H1 (cell line): ENCODE data around the gene MCAT.

Source experiments
- POLR2AphosphoS5 ChIP-seq: IDR thresholded peaks from 2 replicates; pipeline ENCODE4 v1.6.1; 2011; ENCODE audit warnings: low read depth, low read length
- TF ChIP-seq, protein P1 (sequence below), 3 experiments: IDR thresholded peaks; 1 replicate in 2 of 3; 2 replicates in 1 of 3; pipeline versions ENCODE4 v1.5.1 to v1.6.1; 2011; ENCODE audit warnings: low read length in 3 of 3, mild to moderate bottlenecking in 3 of 3, inconsistent platforms in 2 of 3, low read depth in 1 of 3, moderate library complexity in 1 of 3; ENCODE audit not compliant: insufficient read depth in 1 of 3; ENCODE audit errors: control extremely low read depth in 1 of 3

DNA sequence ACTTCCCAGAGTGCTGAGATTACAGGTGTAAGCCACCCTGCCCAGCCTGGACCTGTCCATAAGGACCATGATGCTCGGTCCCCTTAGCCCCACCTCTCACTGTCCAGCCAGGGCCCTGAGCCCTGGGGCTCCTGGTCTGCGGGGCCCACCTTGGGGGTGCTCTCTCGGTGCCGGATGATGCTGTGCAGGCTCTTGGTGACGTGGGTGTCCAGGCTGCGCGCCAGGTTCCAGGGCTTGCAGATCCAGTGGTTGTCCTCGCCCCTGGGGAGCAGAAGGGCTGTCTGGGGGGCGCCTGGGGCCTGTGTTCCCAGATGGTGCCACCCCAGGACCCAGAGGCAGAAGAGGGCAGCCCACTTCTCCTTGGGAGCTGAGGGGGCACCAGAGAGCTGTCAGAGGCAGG is 30.4 kb upstream of the MCAT start:
- TF ChIP-seq POLR2AphosphoS5: no peak
- TF ChIP-seq, protein P1, sequence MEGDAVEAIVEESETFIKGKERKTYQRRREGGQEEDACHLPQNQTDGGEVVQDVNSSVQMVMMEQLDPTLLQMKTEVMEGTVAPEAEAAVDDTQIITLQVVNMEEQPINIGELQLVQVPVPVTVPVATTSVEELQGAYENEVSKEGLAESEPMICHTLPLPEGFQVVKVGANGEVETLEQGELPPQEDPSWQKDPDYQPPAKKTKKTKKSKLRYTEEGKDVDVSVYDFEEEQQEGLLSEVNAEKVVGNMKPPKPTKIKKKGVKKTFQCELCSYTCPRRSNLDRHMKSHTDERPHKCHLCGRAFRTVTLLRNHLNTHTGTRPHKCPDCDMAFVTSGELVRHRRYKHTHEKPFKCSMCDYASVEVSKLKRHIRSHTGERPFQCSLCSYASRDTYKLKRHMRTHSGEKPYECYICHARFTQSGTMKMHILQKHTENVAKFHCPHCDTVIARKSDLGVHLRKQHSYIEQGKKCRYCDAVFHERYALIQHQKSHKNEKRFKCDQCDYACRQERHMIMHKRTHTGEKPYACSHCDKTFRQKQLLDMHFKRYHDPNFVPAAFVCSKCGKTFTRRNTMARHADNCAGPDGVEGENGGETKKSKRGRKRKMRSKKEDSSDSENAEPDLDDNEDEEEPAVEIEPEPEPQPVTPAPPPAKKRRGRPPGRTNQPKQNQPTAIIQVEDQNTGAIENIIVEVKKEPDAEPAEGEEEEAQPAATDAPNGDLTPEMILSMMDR (IDR thresholded peaks at IDR 0.05; ENCODE audit: control extremely low read depth in 1 of 3, insufficient read depth in 1 of 3, low read depth in 1 of 3, low read length in 3 of 3): no peak
